Stimulated activated CD4-positive, alpha-beta T cell treated with anti-CD3 and anti-CD28 coated beads, Interleukin-12 subunit alpha, Interleukin-12 subunit beta, amount 100 ng/mL, for 48 hours (primary cell): ENCODE data around the gene BMP10.

Experiments
- DNase-seq, 3 donors: peaks; one replicate each; pipeline ENCODE4 v3.0.0-alpha.2; 2020; ENCODE audit warnings: low read depth in 2 of 3, low spot score in 1 of 3

Gene BMP10

GRCh38 chr2:68824831-68825230 is 46.4 kb downstream of the BMP10 start:
- DNase-seq = no peak

GRCh38 chr2:68822207-68822872 is 48.9 kb downstream of the BMP10 start:
- DNase-seq = no peak

- no peak for DNase-seq
Measured at GRCh38 chr2:68819556-68819955, 51.6 kb downstream of the BMP10 start.

- DNase-seq = no peak
Measured at GRCh38 chr2:68817306-68817705, 53.9 kb downstream of the BMP10 start.
